ENCODE measurements around the gene MAP3K2.

The MAP3K2 gene

GRCh38 chr2:127362971-127363370 lies 24.8 kb downstream of the MAP3K2 start:
- Histone ChIP-seq H3K4me3 (ENCODE audit: low read depth, low read length, poor library complexity, severe bottlenecking) (no peak overlapping the region), H3K9me3 (ENCODE audit: low read length) (no peaks in the 10 kb centered on the region), H3K4me2 (ENCODE audit: low read length) (no peak overlapping the region), H3K27ac (ENCODE audit: low read depth, low read length, poor library complexity, severe bottlenecking) (no peak overlapping the region), H2AFZ (ENCODE audit: low read length) (no peak overlapping the region), H3F3A (ENCODE audit: insufficient read depth, low read length) (no peaks in the 10 kb centered on the region), H3K79me2 (ENCODE audit: insufficient read depth, low read length) (peaks cover 71% of the 10 kb centered on the region), H3K4me1 (ENCODE audit: insufficient read depth, low read length, severe bottlenecking) (no peaks in the 10 kb centered on the region), H3K9me2 (ENCODE audit: low read depth, low read length) (no peaks in the 10 kb centered on the region), H3K27me3 (ENCODE audit: insufficient read depth, low read length) (no peaks in the 10 kb centered on the region), H4K20me1 (ENCODE audit: insufficient read depth, low read length) (no peaks in the 10 kb centered on the region), H3K9ac (ENCODE audit: low read length) (no peak overlapping the region), H3K36me3 (ENCODE audit: insufficient read depth, low read length) (no peaks in the 10 kb centered on the region)
- TF ChIP-seq CTCF (IDR thresholded peaks at IDR 0.05; ENCODE audit: low read length): no peak

DNA sequence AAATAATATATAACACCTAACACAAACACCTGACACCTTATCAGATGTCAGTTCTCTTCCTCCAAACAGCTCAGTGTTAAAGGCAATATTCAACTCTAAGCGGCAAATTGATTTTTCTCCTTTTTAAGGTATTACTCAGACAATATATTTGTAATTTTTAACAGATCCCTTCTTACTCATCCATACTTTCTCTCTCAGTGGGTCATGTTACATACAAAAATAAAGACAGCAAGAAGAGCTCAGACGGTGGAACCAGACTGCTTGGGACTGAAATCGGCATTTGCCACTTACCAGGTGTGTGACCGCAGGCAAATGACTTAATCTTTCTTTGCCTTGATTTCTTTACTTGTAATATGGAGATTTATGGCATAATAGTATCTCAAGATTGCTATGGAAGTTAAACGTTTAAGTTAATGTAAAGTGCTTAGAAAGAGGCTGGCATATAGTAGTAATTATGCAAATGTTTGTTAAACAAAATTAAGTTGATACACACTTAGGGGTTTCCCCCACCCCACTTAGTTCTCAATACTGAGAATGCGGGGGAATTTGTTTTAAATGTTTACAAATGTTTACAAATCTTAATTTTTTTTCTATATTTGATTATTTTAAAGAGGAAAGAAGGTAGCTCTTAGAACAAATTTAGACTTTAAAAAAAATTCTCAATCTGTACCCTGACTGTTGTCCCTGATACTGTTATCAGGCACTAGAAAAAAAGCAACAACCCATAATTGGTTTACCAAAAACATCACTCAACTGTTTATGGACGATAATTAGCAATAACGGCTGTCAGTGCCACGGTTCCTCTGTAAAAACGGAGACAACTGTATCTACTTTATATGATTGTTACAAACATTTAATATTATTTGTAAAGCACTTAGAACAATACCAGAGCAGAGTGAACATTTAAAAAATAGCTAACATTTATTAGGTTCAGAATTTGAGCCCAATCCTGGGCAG lies 25.6 kb downstream of the MAP3K2 start:
- TF ChIP-seq EZH2 (IDR thresholded peaks at IDR 0.05; ENCODE audit: borderline replicate concordance, low read length): no peak
- TF ChIP-seq CTCF (IDR thresholded peaks at IDR 0.05; ENCODE audit: low read length): no peak
- Histone ChIP-seq H2AFZ (ENCODE audit: low read length) (no peak overlapping the region), H3K9me2 (ENCODE audit: low read depth, low read length) (no peaks in the 10 kb centered on the region), H3K4me2 (ENCODE audit: low read length) (no peak overlapping the region), H3K9ac (ENCODE audit: low read length) (no peak overlapping the region), H3K4me3 (ENCODE audit: low read depth, low read length, poor library complexity, severe bottlenecking) (no peak overlapping the region), H3K36me3 (ENCODE audit: insufficient read depth, low read length) (no peaks in the 10 kb centered on the region), H3K27ac (ENCODE audit: low read depth, low read length, poor library complexity, severe bottlenecking) (no peak overlapping the region), H4K20me1 (ENCODE audit: insufficient read depth, low read length) (no peaks in the 10 kb centered on the region), H3K9me3 (ENCODE audit: low read length) (no peaks in the 10 kb centered on the region), H3K27me3 (ENCODE audit: insufficient read depth, low read length) (no peaks in the 10 kb centered on the region), H3F3A (ENCODE audit: insufficient read depth, low read length) (no peaks in the 10 kb centered on the region), H3K79me2 (ENCODE audit: insufficient read depth, low read length) (peaks cover 72% of the 10 kb centered on the region), H3K4me1 (ENCODE audit: insufficient read depth, low read length, severe bottlenecking) (no peaks in the 10 kb centered on the region)

- Histone ChIP-seq H3F3A (ENCODE audit: insufficient read depth, low read length) (no peaks in the 10 kb centered on the region), H3K4me3 (ENCODE audit: low read depth, low read length, poor library complexity, severe bottlenecking) (no peak overlapping the region), H3K36me3 (ENCODE audit: insufficient read depth, low read length) (no peaks in the 10 kb centered on the region), H3K27ac (ENCODE audit: low read depth, low read length, poor library complexity, severe bottlenecking) (no peak overlapping the region), H3K9me2 (ENCODE audit: low read depth, low read length) (no peaks in the 10 kb centered on the region), H3K27me3 (ENCODE audit: insufficient read depth, low read length) (no peaks in the 10 kb centered on the region), H4K20me1 (ENCODE audit: insufficient read depth, low read length) (no peaks in the 10 kb centered on the region), H2AFZ (ENCODE audit: low read length) (no peak overlapping the region), H3K4me2 (ENCODE audit: low read length) (no peak overlapping the region), H3K9me3 (ENCODE audit: low read length) (0 out of 2 replicates have a peak, but pooled peaks cover 4% of the 10 kb centered on the region), H3K4me1 (ENCODE audit: insufficient read depth, low read length, severe bottlenecking) (no peaks in the 10 kb centered on the region), H3K79me2 (ENCODE audit: insufficient read depth, low read length) (peaks cover 68% of the 10 kb centered on the region), H3K9ac (ENCODE audit: low read length) (no peak overlapping the region)
- TF ChIP-seq EZH2 (IDR thresholded peaks at IDR 0.05; ENCODE audit: borderline replicate concordance, low read length): no peak
- TF ChIP-seq CTCF (IDR thresholded peaks at IDR 0.05; ENCODE audit: low read length): no peak
Observed at GRCh38 chr2:127360242-127360641, 27.5 kb downstream of the MAP3K2 start.

All from OCI-LY1 (cell line).